Esophagus muscularis mucosa (tissue), 4 donors: ENCODE measurements around the gene CACNG8. TPM values are rescaled to one million over a fixed set of nuclear protein-coding genes. Genes with fewer than 3 reads are reported as not detected.
A peak's percentile ranks its signal among the peaks of the same experiment; 100 is the strongest.

Source experiments
- DNase-seq: peaks from one replicate; pipeline ENCODE4 v3.0.0-alpha.2; 2017; ENCODE audit errors: extremely low spot score
- H3K27ac ChIP-seq, 4 donors: fragments of 200-600 bp; sonication (generic); replicated peaks in 1 of 4; 1 replicate in 3 of 4; 2 replicates in 1 of 4; pipeline ENCODE4 v1.5.1; 2016 to 2019; ENCODE audit warnings: mild to moderate bottlenecking in 1 of 4
- H3K27me3 ChIP-seq, 4 donors: fragments of 200-600 bp; sonication (generic); one replicate each; pipeline versions ENCODE4 v1.5.1 to v1.6.0; 2016 to 2019
- H3K36me3 ChIP-seq, 4 donors: fragments of 200-600 bp; sonication (generic); one replicate each; pipeline ENCODE4 v1.5.1; 2016 to 2019
- H3K4me1 ChIP-seq, 4 donors: fragments of 200-600 bp; sonication (generic); one replicate each; pipeline ENCODE4 v1.5.1; 2016 to 2019
- H3K4me3 ChIP-seq, 4 donors: fragments of 200-600 bp; sonication (generic); 1 replicate in 2 of 4; 2 replicates in 2 of 4; pipeline ENCODE4 v1.5.1; 2016 to 2019; ENCODE audit warnings: mild to moderate bottlenecking in 4 of 4, moderate library complexity in 1 of 4
- H3K9me3 ChIP-seq, 4 donors: fragments of 200-600 bp; sonication (generic); 1 replicate in 3 of 4; 2 replicates in 1 of 4; pipeline ENCODE4 v1.5.1; 2016 to 2019
- EP300 ChIP-seq: sonication (generic); formaldehyde crosslinking; IDR thresholded peaks from one replicate; pipeline ENCODE4 v1.6.1; 2017; ENCODE audit warnings: antibody characterized with exemption
- POLR2A ChIP-seq: fragments of 450-650 bp; IDR thresholded peaks from one replicate; pipeline ENCODE4 v1.6.1; 2017; ENCODE audit warnings: antibody characterized with exemption, moderate library complexity, mild to moderate bottlenecking, low read depth
- POLR2AphosphoS5 ChIP-seq, 2 donors: sonication (generic); formaldehyde crosslinking; IDR thresholded peaks; one replicate each; pipeline ENCODE4 v1.6.1; 2017; ENCODE audit warnings: antibody characterized with exemption in 2 of 2
- WGBS: methylation state at CpG from one replicate; pipeline ENCODE4 v1.1.5; 2018; 5-methylcytosine and 5-hydroxymethylcytosine counted together
- intact Hi-C: fragments of 100-400 bp; cut with DNase I; formaldehyde crosslinking; loops from one replicate; pipeline ENCODE4 v1.15.1; 2023
- total RNA-seq, 4 donors: library from RNA; depleted of rRNA; stranded (reverse); fragments of >200 nt; gene quantifications; one replicate each; pipeline versions ENCODE4 v1.1.0 to v1.2.1, GENCODE V29; 2016
- TF ChIP-seq, protein P1 (sequence below), 3 experiments: fragments of 200-600 bp in 2 of 3; fragments of 450-650 bp in 1 of 3; sonication (generic) in 2 of 3; IDR thresholded peaks; one replicate each; pipeline ENCODE4 v1.5.1; 2017 to 2019; ENCODE audit warnings: antibody characterized with exemption in 3 of 3, mild to moderate bottlenecking in 2 of 3, moderate library complexity in 1 of 3

Gene CACNG8
- total RNA-seq, 4 donors from 2014 or later, result 0.06 TPM; not detected in 3

DNA sequence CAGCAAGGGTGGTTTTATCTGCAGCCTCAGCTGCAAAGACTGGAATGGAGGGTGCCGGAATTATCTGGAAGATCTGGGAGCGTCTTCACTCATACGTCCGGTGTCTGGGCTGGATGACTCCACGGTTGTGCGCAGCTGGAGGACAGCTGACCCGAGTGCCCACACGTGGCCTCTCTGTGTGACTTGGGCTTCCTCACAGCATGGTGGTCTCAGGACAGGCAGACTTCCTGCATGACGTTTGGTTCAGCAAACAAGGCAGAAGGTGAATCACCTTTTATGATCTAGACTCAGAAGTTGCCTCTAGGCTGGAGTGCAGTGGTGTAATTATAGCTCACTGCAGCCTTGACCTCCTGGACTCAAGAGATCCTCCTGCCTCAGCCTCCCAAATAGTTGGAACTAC lies 61.9 kb downstream of the CACNG8 start:
- TF ChIP-seq, protein P1, sequence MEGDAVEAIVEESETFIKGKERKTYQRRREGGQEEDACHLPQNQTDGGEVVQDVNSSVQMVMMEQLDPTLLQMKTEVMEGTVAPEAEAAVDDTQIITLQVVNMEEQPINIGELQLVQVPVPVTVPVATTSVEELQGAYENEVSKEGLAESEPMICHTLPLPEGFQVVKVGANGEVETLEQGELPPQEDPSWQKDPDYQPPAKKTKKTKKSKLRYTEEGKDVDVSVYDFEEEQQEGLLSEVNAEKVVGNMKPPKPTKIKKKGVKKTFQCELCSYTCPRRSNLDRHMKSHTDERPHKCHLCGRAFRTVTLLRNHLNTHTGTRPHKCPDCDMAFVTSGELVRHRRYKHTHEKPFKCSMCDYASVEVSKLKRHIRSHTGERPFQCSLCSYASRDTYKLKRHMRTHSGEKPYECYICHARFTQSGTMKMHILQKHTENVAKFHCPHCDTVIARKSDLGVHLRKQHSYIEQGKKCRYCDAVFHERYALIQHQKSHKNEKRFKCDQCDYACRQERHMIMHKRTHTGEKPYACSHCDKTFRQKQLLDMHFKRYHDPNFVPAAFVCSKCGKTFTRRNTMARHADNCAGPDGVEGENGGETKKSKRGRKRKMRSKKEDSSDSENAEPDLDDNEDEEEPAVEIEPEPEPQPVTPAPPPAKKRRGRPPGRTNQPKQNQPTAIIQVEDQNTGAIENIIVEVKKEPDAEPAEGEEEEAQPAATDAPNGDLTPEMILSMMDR (IDR thresholded peaks at IDR 0.05), result no peak
- TF ChIP-seq EP300 (no peak), POLR2A (no peak), POLR2AphosphoS5 (IDR thresholded peaks at IDR 0.05) (no peak)
- Histone ChIP-seq H3K4me3 (no peak overlapping the region), H3K9me3 (peaks cover 0 to 5% (median 0%) of the 10 kb centered on the region in 4 donors), H3K36me3 (no peaks in the 10 kb centered on the region), H3K27ac (no peak overlapping the region), H3K27me3 (peaks cover 0 to 72% (median 5%) of the 10 kb centered on the region in 4 donors), H3K4me1 (peaks cover 0 to 8% (median 7%) of the 10 kb centered on the region in 4 donors)
- WGBS, result 57% methylated on average over 2 of the region's 9 CpGs
- no peak for DNase-seq
- intact Hi-C loops, result loop anchor here (2.0 to 5.0 kb wide), 2 partner anchors 117 to 182 kb away; partner anchors contain the start of gene CACNG7

- no peaks in the 10 kb centered on the region for H3K36me3 ChIP-seq
- H3K9me3 ChIP-seq, result peaks cover 0 to 5% (median 0%) of the 10 kb centered on the region in 4 donors
- DNase-seq, result no peak
- no peak overlapping the region for H3K4me3 ChIP-seq
- WGBS, result 69% methylated on average over 7 of the region's 7 CpGs
- intact Hi-C loops, result no loop called here
- TF ChIP-seq EP300, result no peak
- no peak for TF ChIP-seq POLR2A
- TF ChIP-seq POLR2AphosphoS5 (IDR thresholded peaks at IDR 0.05), result no peak
- TF ChIP-seq, protein P1 (IDR thresholded peaks at IDR 0.05), result no peak
- H3K27ac ChIP-seq, result no peak overlapping the region
- H3K4me1 ChIP-seq, result peaks cover 0 to 8% (median 7%) of the 10 kb centered on the region in 4 donors
- peaks cover 0 to 85% (median 5%) of the 10 kb centered on the region in 4 donors for H3K27me3 ChIP-seq
Observed at GRCh38 chr19:54026656-54027055, 63.9 kb downstream of the CACNG8 start.

DNA sequence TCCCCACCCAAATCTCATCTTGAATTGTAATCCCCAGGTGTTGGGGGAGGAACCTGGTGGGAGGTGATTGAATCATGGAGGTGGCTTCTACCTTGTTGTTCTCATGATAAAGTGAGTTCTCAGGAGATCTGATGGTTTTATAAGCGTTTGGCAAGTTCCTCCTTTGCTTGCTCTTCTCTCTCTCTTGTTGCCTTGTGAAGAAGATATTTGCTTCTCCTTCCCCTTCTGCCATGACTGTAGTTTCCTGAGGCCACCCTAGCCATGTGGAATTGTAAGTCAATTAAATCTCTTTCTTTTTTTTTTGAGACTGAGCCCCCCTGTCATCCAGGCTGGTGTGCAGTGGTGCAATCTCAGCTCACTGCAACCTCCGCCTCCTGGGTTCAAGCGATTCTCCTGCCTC lies 66.6 kb downstream of the CACNG8 start:
- Histone ChIP-seq H3K27me3 (peaks cover 0 to 79% (median 3%) of the 10 kb centered on the region in 4 donors), H3K27ac (no peak overlapping the region), H3K9me3 (peaks cover 0 to 5% (median 0%) of the 10 kb centered on the region in 4 donors), H3K36me3 (no peaks in the 10 kb centered on the region), H3K4me3 (no peak overlapping the region), H3K4me1 (no peaks in the 10 kb centered on the region)
- WGBS, result 80% methylated on average over 3 of the region's 3 CpGs
- no peak for DNase-seq
- TF ChIP-seq EP300 (no peak), POLR2AphosphoS5 (IDR thresholded peaks at IDR 0.05) (no peak), POLR2A (no peak)
- TF ChIP-seq, protein P1 (IDR thresholded peaks at IDR 0.05), result no peak
- intact Hi-C loops, result no loop called here

- Histone ChIP-seq H3K36me3 (no peaks in the 10 kb centered on the region), H3K9me3 (no peaks in the 10 kb centered on the region), H3K27ac (no peak overlapping the region), H3K27me3 (peaks cover 0 to 78% (median under 1%) of the 10 kb centered on the region in 4 donors), H3K4me3 (no peak overlapping the region), H3K4me1 (no peaks in the 10 kb centered on the region)
- 36% methylated on average over 9 of the region's 9 CpGs for WGBS
- intact Hi-C loops, result no loop called here
- no peak for TF ChIP-seq EP300
- TF ChIP-seq, protein P1 (IDR thresholded peaks at IDR 0.05), result peak in 2 of 3 experiments; percentile 47 to 59
- DNase-seq, result no peak
Observed at GRCh38 chr19:54029930-54030490, 67.3 kb downstream of the CACNG8 start.
